CD4-positive, alpha-beta memory T cell (primary cell): ENCODE data around the gene RNF151. TPM values are rescaled to one million over a fixed set of nuclear protein-coding genes. Genes with fewer than 3 reads are reported as not detected.
"Not testable (repeated sequence)": the region's sequence is repeated elsewhere in the genome, so short reads cannot be mapped to it uniquely, and the experiment has no call there.

ENCODE experiments used
- CTCF ChIA-PET: fragments of 350-600 bp; sonication (Branson Sonifier 250); formaldehyde crosslinking; loops from one replicate; lab custom pipeline; 2021; ENCODE audit warnings: inconsistent platforms; ENCODE audit not compliant: partially characterized antibody; lab: Charles Lee
- POLR2A ChIA-PET: fragments of 350-600 bp; sonication (Branson Sonifier 250); formaldehyde crosslinking; loops from one replicate; lab custom pipeline; 2021; ENCODE audit not compliant: partially characterized antibody; lab: Charles Lee
- DNase-seq, 5 donors: peaks; one replicate each; pipeline versions ENCODE4 v3.0.0 to v3.0.0-alpha.2; 2020 to 2022; ENCODE audit warnings: mixed read lengths in 1 of 5
- H3K27ac ChIP-seq: one replicate; pipeline ENCODE4 v1.7.0; 2013; ENCODE audit warnings: low read depth, low read length
- H3K27me3 ChIP-seq: 2 replicates; pipeline ENCODE4 v1.7.0; 2013; ENCODE audit warnings: mild to moderate bottlenecking, low read length, moderate library complexity; ENCODE audit not compliant: insufficient read depth
- H3K36me3 ChIP-seq: 2 replicates; pipeline ENCODE4 v1.7.0; 2013; ENCODE audit warnings: mild to moderate bottlenecking, low read length, moderate library complexity; ENCODE audit not compliant: insufficient read depth
- H3K4me1 ChIP-seq: 2 replicates; pipeline ENCODE4 v1.7.0; 2013; ENCODE audit warnings: mild to moderate bottlenecking, low read length, moderate library complexity; ENCODE audit not compliant: insufficient read depth
- H3K4me3 ChIP-seq, 2 donors: one replicate each; pipeline ENCODE4 v1.7.0; 2013; ENCODE audit warnings: low read length in 2 of 2, mild to moderate bottlenecking in 1 of 2
- H3K9me3 ChIP-seq, 2 donors: one replicate each; pipeline ENCODE4 v1.7.0; 2013; ENCODE audit warnings: low read length in 2 of 2, control low read depth in 1 of 2; ENCODE audit not compliant: control insufficient read depth in 1 of 2
- H3K27ac Mint-ChIP-seq, 7 donors: one replicate each; pipeline ENCODE4 v1.8.0; 2020 to 2021; ENCODE audit warnings: mixed read lengths in 7 of 7, mild to moderate bottlenecking in 6 of 7, inconsistent platforms in 3 of 7, moderate library complexity in 3 of 7
- H3K27me3 Mint-ChIP-seq, 2 donors: one replicate each; pipeline ENCODE4 v1.8.0; 2020 to 2021; ENCODE audit warnings: mixed read lengths in 2 of 2
- H3K36me3 Mint-ChIP-seq, 2 donors: one replicate each; pipeline ENCODE4 v1.8.0; 2020 to 2021; ENCODE audit warnings: mixed read lengths in 2 of 2, inconsistent platforms in 1 of 2, mild to moderate bottlenecking in 1 of 2
- H3K4me1 Mint-ChIP-seq, 4 donors: one replicate each; pipeline ENCODE4 v1.8.0; 2020 to 2021; ENCODE audit warnings: mixed read lengths in 4 of 4, mild to moderate bottlenecking in 1 of 4
- H3K4me3 Mint-ChIP-seq, 8 donors: one replicate each; pipeline ENCODE4 v1.8.0; 2020 to 2021; ENCODE audit warnings: mixed read lengths in 8 of 8, mild to moderate bottlenecking in 7 of 8, moderate library complexity in 6 of 8, inconsistent platforms in 3 of 8
- H3K9me3 Mint-ChIP-seq, 8 donors: one replicate each; pipeline ENCODE4 v1.8.0; 2020 to 2021; ENCODE audit warnings: mixed read lengths in 8 of 8, mild to moderate bottlenecking in 5 of 8, inconsistent platforms in 3 of 8, moderate library complexity in 1 of 8
- intact Hi-C: fragments of 100-400 bp; cut with micrococcal nuclease; formaldehyde crosslinking; loops from one replicate; pipeline ENCODE4 v1.15.1; 2023
- polyA plus RNA-seq, 2 donors: library from polyadenylated mRNA; unstranded; fragments of 300-500 nt; fragmentation: Illumina TruSeq; gene quantifications; one replicate each; pipeline ENCODE4 v1.2.3, GENCODE V29; 2021
- total RNA-seq, 2 experiments: library from RNA; stranded (reverse); gene quantifications; one replicate each; pipeline ENCODE4 v1.2.3, GENCODE V29; 2021

RNF151 gene
- total and polyA plus RNA-seq, 4 experiments from 2014 or later = not detected

- intact Hi-C loops = loop anchor here (5.0 kb wide), 1 partner anchor 39 kb away; the partner anchor contains the start of genes NTHL1 and TSC2
- H3K4me3 ChIP-seq = peak overlapping the region; percentile 61 to 72
- POLR2A ChIA-PET = interaction anchor here (0.6 to 3.0 kb wide), 8 partner anchors 12 to 181 kb away, joined by 3 to 29 read pairs (median 7); partner anchors contain the start of genes FAHD1, HAGH, RPS2 and SYNGR3
These were observed 41.4 kb downstream of the RNF151 start for GRCh38 chr16:2008009-2008526.

GRCh38 chr16:2008631-2009163, 42.0 kb downstream of the RNF151 start:
- no peaks in the 10 kb centered on the region for H3K9me3 Mint-ChIP-seq
- Histone ChIP-seq H3K27ac (peak overlapping the region; percentile 89), H3K9me3 (no peaks in the 10 kb centered on the region), H3K4me1 (peaks cover 48% of the 10 kb centered on the region), H3K27me3 (no peaks in the 10 kb centered on the region), H3K4me3 (peak overlapping the region; percentile 61 to 72), H3K36me3 (no peaks in the 10 kb centered on the region)
- DNase-seq = peak in 1 of 5 donors; percentile 24
- H3K27me3 Mint-ChIP-seq = no peaks in the 10 kb centered on the region
- H3K36me3 Mint-ChIP-seq = peaks cover 0 to 7% of the 10 kb centered on the region in 2 donors
- ChIA-PET POLR2A (interaction anchor here (0.6 to 3.0 kb wide), 12 partner anchors 13 to 182 kb away, joined by 3 to 29 read pairs (median 4); partner anchors contain the start of genes FAHD1, HAGH, MSRB1 and PKD1), CTCF (interaction anchor here (1.7 to 2.0 kb wide), 2 partner anchors 14 to 131 kb away, joined by 6 to 11 read pairs; no protein-coding TSS in a partner anchor)
- intact Hi-C loops = loop anchor here (1.0 to 5.0 kb wide), 2 partner anchors 16 to 39 kb away; partner anchors contain the start of genes NTHL1 and TSC2
- peak overlapping the region; percentile 83 to 93 (median 89) for H3K27ac Mint-ChIP-seq
- peak overlapping the region; percentile 79 to 90 (median 85) for H3K4me3 Mint-ChIP-seq
- peaks cover 23 to 51% (median 34%) of the 10 kb centered on the region in 4 donors for H3K4me1 Mint-ChIP-seq

More at GRCh38 chr16:2008009-2008526, 41.4 kb downstream of the RNF151 start:
- peaks cover 0 to 7% of the 10 kb centered on the region in 2 donors for H3K36me3 Mint-ChIP-seq
- no peaks in the 10 kb centered on the region for H3K9me3 ChIP-seq
- peaks cover 5% of the 10 kb centered on the region for H3K36me3 ChIP-seq
- peak overlapping the region; percentile 84 to 93 (median 90) for H3K27ac Mint-ChIP-seq
- peaks cover 23 to 53% (median 34%) of the 10 kb centered on the region in 4 donors for H3K4me1 Mint-ChIP-seq
- H3K27me3 Mint-ChIP-seq = no peaks in the 10 kb centered on the region
- H3K4me3 Mint-ChIP-seq = peak overlapping the region; percentile 79 to 90 (median 85)
- CTCF ChIA-PET = interaction anchor here (1.7 to 2.0 kb wide), 2 partner anchors 14 to 132 kb away, joined by 6 to 11 read pairs; no protein-coding TSS in a partner anchor
- no peaks in the 10 kb centered on the region for H3K9me3 Mint-ChIP-seq
- peak overlapping the region; percentile 89 for H3K27ac ChIP-seq
- H3K27me3 ChIP-seq = no peaks in the 10 kb centered on the region
- peak in 1 of 5 donors; percentile 58 for DNase-seq
- peaks cover 51% of the 10 kb centered on the region for H3K4me1 ChIP-seq

GRCh38 chr16:2009164-2009711, 42.6 kb downstream of the RNF151 start:
- no peaks in the 10 kb centered on the region for H3K9me3 Mint-ChIP-seq
- H3K36me3 ChIP-seq = no peaks in the 10 kb centered on the region
- H3K4me1 ChIP-seq = peaks cover 42% of the 10 kb centered on the region
- H3K27ac ChIP-seq = peak overlapping the region; percentile 89
- H3K27me3 ChIP-seq = no peaks in the 10 kb centered on the region
- ChIA-PET CTCF (interaction anchor here (1.7 to 2.0 kb wide), 2 partner anchors 13 to 131 kb away, joined by 6 to 11 read pairs; no protein-coding TSS in a partner anchor), POLR2A (interaction anchor here (0.6 to 3.0 kb wide), 12 partner anchors 18 to 465 kb away, joined by 3 to 29 read pairs (median 4); partner anchors contain the start of genes MSRB1, PKD1, RPS2 and SYNGR3)
- H3K27me3 Mint-ChIP-seq = no peaks in the 10 kb centered on the region
- peaks cover 0 to 7% of the 10 kb centered on the region in 2 donors for H3K36me3 Mint-ChIP-seq
- peak overlapping the region; percentile 79 to 90 (median 85) for H3K4me3 Mint-ChIP-seq
- H3K4me1 Mint-ChIP-seq = peaks cover 23 to 45% (median 34%) of the 10 kb centered on the region in 4 donors
- peak overlapping the region; percentile 61 to 72 for H3K4me3 ChIP-seq
- intact Hi-C loops = loop anchor here (1.0 to 5.0 kb wide), 2 partner anchors 17 to 38 kb away; partner anchors contain the start of genes NTHL1 and TSC2
- H3K9me3 ChIP-seq = no peaks in the 10 kb centered on the region
- H3K27ac Mint-ChIP-seq = peak overlapping the region; percentile 83 to 93 (median 89)
- DNase-seq = peak in 1 of 5 donors; percentile 18

DNA sequence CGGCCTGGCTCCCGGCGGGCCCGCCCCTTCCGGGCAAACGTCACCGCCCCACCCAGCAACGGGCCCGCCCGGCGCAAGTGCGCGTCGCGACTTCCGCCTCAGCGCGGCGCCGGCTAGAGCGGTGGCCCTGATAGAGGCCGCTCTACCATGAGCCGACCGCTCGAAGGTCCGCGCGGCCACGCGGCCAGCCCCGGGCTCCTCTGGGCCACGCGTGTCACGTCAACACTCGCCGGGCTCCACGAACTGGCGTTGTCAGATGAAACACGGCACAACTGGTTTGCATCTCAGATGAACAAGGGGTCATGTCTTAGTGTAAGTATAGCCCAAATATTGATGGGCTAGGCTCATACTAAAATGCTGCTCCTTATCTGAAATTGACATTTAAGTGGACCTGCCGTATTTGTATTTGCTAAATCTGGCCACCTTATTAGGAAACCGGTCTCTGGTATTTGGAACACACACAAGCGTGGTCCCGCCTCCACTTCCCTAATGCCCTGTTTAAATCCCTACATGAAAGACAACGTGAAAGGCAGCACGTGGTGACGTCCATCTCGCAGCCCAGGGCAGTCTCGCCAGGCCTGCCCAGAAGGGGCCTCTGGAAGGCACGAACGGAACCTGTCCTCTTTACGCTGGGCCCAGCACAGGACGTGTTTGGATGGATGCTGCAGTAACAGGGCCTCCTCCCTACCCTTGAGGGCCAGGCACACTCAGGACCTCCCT, 43.3 kb downstream of the RNF151 start, which contains the start of gene ZNF598:
Gene ZNF598 (minus strand): TSS at position 31 of the 720 bp plus-strand sequence.
- peaks cover 39% of the 10 kb centered on the region for H3K4me1 ChIP-seq
- H3K27ac ChIP-seq = peak within 1 kb of the TSS; percentile 93
- Mint-ChIP-seq H3K9me3 (no peaks in the 10 kb centered on the region), H3K4me1 (peaks cover 23 to 44% (median 33%) of the 10 kb centered on the region in 4 donors), H3K27me3 (no peaks in the 10 kb centered on the region), H3K27ac (peak within 1 kb of the TSS; percentile 92 to 98 (median 98)), H3K36me3 (peaks cover 0 to 6% of the 10 kb centered on the region in 2 donors), H3K4me3 (peak within 1 kb of the TSS; percentile 88 to 95 (median 92))
- no peaks in the 10 kb centered on the region for H3K36me3 ChIP-seq
- H3K4me3 ChIP-seq = peak within 1 kb of the TSS; percentile 62 to 91
- intact Hi-C loops = loop anchor here (1.0 to 5.0 kb wide), 2 partner anchors 18 to 37 kb away; partner anchors contain the start of genes NTHL1 and TSC2
- ChIA-PET POLR2A (interaction anchor here (1.0 to 3.0 kb wide), 7 partner anchors 18 to 145 kb away, joined by 3 to 29 read pairs (median 5); partner anchors contain the start of genes MSRB1, PKD1, RPS2 and SYNGR3), CTCF (no interaction called here)
- no peaks in the 10 kb centered on the region for H3K9me3 ChIP-seq
- DNase-seq = peak; percentile 76 to 82 (median 80)
- H3K27me3 ChIP-seq = no peaks in the 10 kb centered on the region

GRCh38 chr16:2011726-2012125, 45.1 kb downstream of the RNF151 start:
- peaks cover 18 to 31% (median 24%) of the 10 kb centered on the region in 4 donors for H3K4me1 Mint-ChIP-seq
- H3K9me3 Mint-ChIP-seq, H3K4me3 ChIP-seq, intact Hi-C loops, DNase-seq, H3K4me3 Mint-ChIP-seq, H3K27me3 ChIP-seq, H3K9me3 ChIP-seq, H3K36me3 ChIP-seq, H3K27ac ChIP-seq, H3K36me3 Mint-ChIP-seq, H3K27me3 Mint-ChIP-seq: not testable (repeated sequence)
- H3K27ac Mint-ChIP-seq = peak overlapping the region in 1 of 7 donors; percentile 60
- CTCF ChIA-PET = interaction anchor here (0.7 to 2.5 kb wide), 3 partner anchors 8 to 143 kb away, joined by 3 to 11 read pairs (median 6); no protein-coding TSS in a partner anchor
- H3K4me1 ChIP-seq = peaks cover 34% of the 10 kb centered on the region
- POLR2A ChIA-PET = interaction anchor here (0.6 to 1.5 kb wide), 3 partner anchors 143 to 1483 kb away, joined by 3 read pairs; partner anchors contain the start of gene TRAF7

DNA sequence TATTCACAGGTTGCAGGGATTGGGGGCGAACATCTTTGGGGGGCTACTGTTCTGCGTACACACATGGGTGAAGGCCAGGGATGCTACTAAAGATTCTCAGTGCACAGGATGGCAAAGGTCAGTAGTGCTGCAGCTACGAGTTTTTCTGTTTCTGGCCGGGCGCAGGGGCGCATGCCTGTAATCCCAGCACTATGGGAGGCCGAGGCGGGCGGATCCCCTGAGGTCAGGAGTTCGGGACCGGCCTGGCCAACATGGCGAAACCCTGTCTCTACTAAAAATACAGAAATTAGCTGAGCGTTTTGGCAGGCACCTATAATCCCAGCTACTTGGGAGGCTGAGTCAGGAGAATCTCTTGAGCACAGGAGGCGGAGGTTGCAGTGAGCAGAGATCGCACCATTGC, 46.9 kb downstream of the RNF151 start:
- H3K27me3 Mint-ChIP-seq = peaks cover 1 to 3% of the 10 kb centered on the region in 2 donors
- POLR2A ChIA-PET = interaction anchor here (2.2 kb wide), 1 partner anchor 141 kb away, joined by 6 read pairs; the partner anchor contains the start of gene TRAF7

More for the DNA sequence above, 46.9 kb downstream of the RNF151 start:
- intact Hi-C loops = no loop called here
- Mint-ChIP-seq H3K4me3 (no peak overlapping the region), H3K36me3 (peaks cover 0 to 2% of the 10 kb centered on the region in 2 donors), H3K4me1 (peaks cover 8 to 13% (median 9%) of the 10 kb centered on the region in 4 donors), H3K27ac (no peak overlapping the region), H3K9me3 (no peaks in the 10 kb centered on the region)
- DNase-seq = no peak
- Histone ChIP-seq H3K27ac (no peak overlapping the region), H3K36me3 (no peaks in the 10 kb centered on the region), H3K27me3 (no peaks in the 10 kb centered on the region), H3K9me3 (no peaks in the 10 kb centered on the region), H3K4me3 (no peak overlapping the region), H3K4me1 (peaks cover 16% of the 10 kb centered on the region)
- CTCF ChIA-PET = interaction anchor here (0.9 to 2.5 kb wide), 5 partner anchors 9 to 141 kb away, joined by 3 to 11 read pairs (median 7); no protein-coding TSS in a partner anchor
